Caco-2 (cell line): ENCODE data around the gene GOLT1A. TPM values are rescaled to one million over a fixed set of nuclear protein-coding genes. Genes with fewer than 3 reads are reported as not detected.

Experiments used
- BruUV-seq: library from RNA; stranded (reverse); fragments of 400-500 nt; replicated peaks from 2 replicates; lab custom pipeline; 2021; lab: Mats Ljungman, UMichigan
- CTCF ChIA-PET: fragments of 300-600 bp; sonication (Branson Sonifier 250); formaldehyde crosslinking; loops from one replicate; lab custom pipeline; 2022; ENCODE audit warnings: antibody characterized with exemption; lab: Charles Lee
- POLR2A ChIA-PET: fragments of 300-600 bp; sonication (Branson Sonifier 250); formaldehyde crosslinking; loops from one replicate; lab custom pipeline; 2022; ENCODE audit warnings: antibody characterized with exemption; lab: Charles Lee
- DNase-seq, 2 experiments: peaks; one replicate each; pipeline versions ENCODE4 v3.0.0 to v3.0.0-alpha.2; 2020 to 2022
- H3K27me3 ChIP-seq: replicated peaks from 2 replicates; pipeline ENCODE4 v1.6.0; 2011; ENCODE audit warnings: low read length; ENCODE audit not compliant: control insufficient read depth, insufficient read depth
- H3K36me3 ChIP-seq: 2 replicates; pipeline ENCODE4 v1.5.1; 2011; ENCODE audit warnings: low read length; ENCODE audit not compliant: control insufficient read depth, insufficient read depth
- H3K4me1 ChIP-seq: fragments of 250-450 bp; sonication (Bioruptor Pico); 2 replicates; pipeline ENCODE4 v1.5.1; 2020; ENCODE audit warnings: mild to moderate bottlenecking
- H3K4me3 ChIP-seq: 2 replicates; pipeline ENCODE4 v1.5.1; 2011; ENCODE audit warnings: low read depth, mild to moderate bottlenecking, control low read depth, low read length
- H3K9me3 ChIP-seq: fragments of 250-450 bp; sonication (Bioruptor Pico); 2 replicates; pipeline ENCODE4 v1.5.1; 2020; ENCODE audit warnings: mild to moderate bottlenecking, moderate library complexity
- H3K27ac Mint-ChIP-seq: one replicate; pipeline ENCODE4 v1.8.0; 2022; ENCODE audit warnings: mixed read lengths; ENCODE audit not compliant: unreplicated experiment
- H3K27me3 Mint-ChIP-seq: one replicate; pipeline ENCODE4 v1.8.0; 2022; ENCODE audit warnings: mixed read lengths; ENCODE audit not compliant: insufficient read depth, unreplicated experiment
- H3K36me3 Mint-ChIP-seq: one replicate; pipeline ENCODE4 v1.8.0; 2022; ENCODE audit warnings: mild to moderate bottlenecking, mixed read lengths; ENCODE audit not compliant: insufficient read depth, unreplicated experiment
- H3K4me1 Mint-ChIP-seq: one replicate; pipeline ENCODE4 v1.8.0; 2022; ENCODE audit warnings: low read depth, mixed read lengths; ENCODE audit not compliant: unreplicated experiment
- H3K4me3 Mint-ChIP-seq: one replicate; pipeline ENCODE4 v1.8.0; 2022; ENCODE audit warnings: mild to moderate bottlenecking, moderate library complexity, mixed read lengths; ENCODE audit not compliant: unreplicated experiment
- H3K9me3 Mint-ChIP-seq: one replicate; pipeline ENCODE4 v1.8.0; 2022; ENCODE audit warnings: mixed read lengths; ENCODE audit not compliant: unreplicated experiment
- CTCF ChIP-seq, 2 experiments: fragments of 200-600 bp in 1 of 2; IDR thresholded peaks; 1 replicate in 1 of 2; 2 replicates in 1 of 2; pipeline versions ENCODE4 v1.5.1 to v1.8.0; 2011 to 2022; ENCODE audit warnings: antibody characterized with exemption in 1 of 2, control low read depth in 1 of 2, inconsistent platforms in 1 of 2, low read depth in 1 of 2, low read length in 1 of 2, mild to moderate bottlenecking in 1 of 2, moderate library complexity in 1 of 2; ENCODE audit not compliant: insufficient read depth in 1 of 2, severe bottlenecking in 1 of 2, unreplicated experiment in 1 of 2
- intact Hi-C: fragments of 100-400 bp; cut with micrococcal nuclease; formaldehyde crosslinking; loops from one replicate; pipeline ENCODE4 v1.10.0; 2022; ENCODE audit not compliant: unreplicated experiment
- total RNA-seq: library from RNA; stranded (reverse); gene quantifications from 2 replicates; pipeline ENCODE4 v1.2.3, GENCODE V29; 2022

The GOLT1A gene
- total RNA-seq, 1 experiment from 2014 or later, result 25.9 TPM

DNA sequence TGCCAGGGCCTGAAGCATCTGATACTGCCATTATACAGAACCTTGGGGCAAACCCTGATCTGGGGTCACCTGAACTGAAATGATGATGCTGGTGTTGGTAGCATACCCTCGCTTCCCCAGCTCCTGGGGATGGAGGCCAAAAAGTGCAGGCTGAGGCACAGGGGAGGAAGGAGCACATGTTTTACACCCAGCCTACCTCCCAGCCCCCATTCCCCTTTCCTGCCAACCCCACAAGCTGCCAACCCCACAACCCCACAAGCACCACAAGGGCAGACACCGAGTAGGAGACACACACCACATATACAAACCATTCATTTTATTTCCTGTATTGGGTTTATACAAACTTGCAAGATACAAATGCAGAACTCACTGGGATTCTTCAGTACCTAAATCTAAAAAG is 4.8 kb upstream of the GOLT1A start:
- POLR2A ChIA-PET, result no interaction called here
- Histone ChIP-seq H3K9me3 (no peaks in the 10 kb centered on the region), H3K4me3 (no peak overlapping the region), H3K4me1 (0 out of 2 replicates have a peak, but pooled peaks cover 4% of the 10 kb centered on the region), H3K27me3 (no peaks in the 10 kb centered on the region), H3K36me3 (no peaks in the 10 kb centered on the region)
- intact Hi-C loops, result no loop called here
- Mint-ChIP-seq H3K27ac (no peak overlapping the region), H3K36me3 (peaks cover 9% of the 10 kb centered on the region), H3K4me3 (no peak overlapping the region), H3K27me3 (no peaks in the 10 kb centered on the region), H3K4me1 (no peaks in the 10 kb centered on the region), H3K9me3 (no peaks in the 10 kb centered on the region)
- no TSS peak for BruUV-seq
- DNase-seq, result no peak
- no peak for TF ChIP-seq CTCF (IDR thresholded peaks at IDR 0.05; ENCODE audit: insufficient read depth in 1 of 2, low read depth in 1 of 2, low read length in 1 of 2, severe bottlenecking in 1 of 2, unreplicated experiment in 1 of 2)
- CTCF ChIA-PET, result no interaction called here

DNA sequence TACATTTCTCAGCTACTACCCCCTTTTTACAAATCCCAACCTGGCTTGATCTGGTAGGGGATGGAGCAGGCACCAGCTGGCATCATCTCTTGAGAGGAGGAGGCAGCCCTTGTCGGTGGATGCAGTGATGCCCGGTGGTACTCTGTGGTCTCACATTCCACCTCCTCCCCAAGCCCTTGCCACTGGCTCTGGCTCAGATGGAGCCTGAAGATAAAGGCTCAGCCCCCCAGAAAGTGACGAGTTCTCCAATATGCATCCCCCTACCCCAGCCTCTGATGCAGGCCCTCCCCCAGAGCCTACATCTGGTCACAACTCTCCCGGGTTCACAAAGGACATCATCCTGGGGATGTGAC is 3.8 kb upstream of the GOLT1A start:
- CTCF ChIA-PET, result no interaction called here

DNA sequence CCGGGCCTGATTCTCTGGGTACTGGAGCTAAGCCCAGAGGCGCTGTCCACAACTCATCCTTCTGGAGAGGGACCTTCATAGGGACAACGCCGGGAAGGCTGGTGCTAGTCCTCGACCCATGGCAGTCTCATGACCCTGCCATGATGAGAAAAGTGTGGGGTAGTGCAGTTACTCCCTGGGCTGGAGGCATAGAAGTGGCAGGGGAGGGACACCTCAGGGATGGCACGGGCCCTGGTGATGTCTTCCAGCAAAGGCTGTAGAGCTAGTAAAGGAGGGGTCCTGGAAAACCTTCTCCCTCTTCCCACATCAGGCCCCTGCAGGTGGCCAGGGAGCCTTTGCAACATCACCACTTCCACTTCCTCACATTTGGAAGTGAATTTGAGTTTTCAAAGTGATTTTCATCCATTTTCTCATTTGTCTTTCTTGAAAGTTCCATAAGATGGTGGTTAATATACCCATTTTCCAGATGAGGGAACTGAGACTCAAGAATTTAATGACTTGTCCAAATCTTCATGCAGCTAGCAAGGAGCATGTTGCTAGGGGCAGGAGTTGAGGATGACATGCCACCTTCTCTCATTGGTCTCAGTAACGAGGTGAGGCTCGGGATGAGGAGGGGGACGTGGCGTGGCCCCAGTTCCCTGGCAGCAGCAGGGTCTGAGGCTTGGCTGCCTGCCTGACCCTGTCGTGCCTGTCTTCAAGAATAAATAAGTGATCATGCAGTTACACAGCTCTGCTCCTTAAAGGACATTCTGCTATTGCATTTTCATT is 3.3 kb upstream of the GOLT1A start:
- no peaks in the 10 kb centered on the region for H3K27me3 Mint-ChIP-seq
- intact Hi-C loops, result no loop called here
- POLR2A ChIA-PET, result interaction anchor here (1.0 kb wide), 1 partner anchor 276 kb away, joined by 4 read pairs; no protein-coding TSS in a partner anchor

More for the DNA sequence above, 3.8 kb upstream of the GOLT1A start:
- Mint-ChIP-seq H3K36me3 (peaks cover 10% of the 10 kb centered on the region), H3K4me1 (no peaks in the 10 kb centered on the region), H3K27me3 (no peaks in the 10 kb centered on the region), H3K4me3 (no peak overlapping the region), H3K27ac (no peak overlapping the region), H3K9me3 (no peaks in the 10 kb centered on the region)
- BruUV-seq, result no TSS peak
- Histone ChIP-seq H3K36me3 (no peaks in the 10 kb centered on the region), H3K27me3 (no peaks in the 10 kb centered on the region), H3K4me3 (no peak overlapping the region), H3K9me3 (no peaks in the 10 kb centered on the region), H3K4me1 (peaks cover 12% of the 10 kb centered on the region; the same call in 1 of the 2 replicates)
- TF ChIP-seq CTCF (IDR thresholded peaks at IDR 0.05; ENCODE audit: insufficient read depth in 1 of 2, low read depth in 1 of 2, low read length in 1 of 2, severe bottlenecking in 1 of 2, unreplicated experiment in 1 of 2), result no peak
- POLR2A ChIA-PET, result no interaction called here
- intact Hi-C loops, result no loop called here
- no peak for DNase-seq

More for the DNA sequence above, 3.3 kb upstream of the GOLT1A start:
- CTCF ChIA-PET, result no interaction called here
- no peaks in the 10 kb centered on the region for H3K9me3 ChIP-seq
- no TSS peak for BruUV-seq
- H3K4me3 ChIP-seq, result no peak overlapping the region
- H3K27ac Mint-ChIP-seq, result no peak overlapping the region
- H3K4me1 ChIP-seq, result peaks cover 12% of the 10 kb centered on the region; the same call in 1 of the 2 replicates
- no peaks in the 10 kb centered on the region for H3K9me3 Mint-ChIP-seq
- H3K4me1 Mint-ChIP-seq, result no peaks in the 10 kb centered on the region
- H3K36me3 Mint-ChIP-seq, result peaks cover 10% of the 10 kb centered on the region
- no peaks in the 10 kb centered on the region for H3K36me3 ChIP-seq
- no peak for TF ChIP-seq CTCF (IDR thresholded peaks at IDR 0.05; ENCODE audit: insufficient read depth in 1 of 2, low read depth in 1 of 2, low read length in 1 of 2, severe bottlenecking in 1 of 2, unreplicated experiment in 1 of 2)
- H3K4me3 Mint-ChIP-seq, result no peak overlapping the region
- no peaks in the 10 kb centered on the region for H3K27me3 ChIP-seq
- no peak for DNase-seq
